Right lobe of liver (tissue), 4 donors: ENCODE data around the gene ARHGEF1.

Source experiments
- POLR2A ChIP-seq: fragments of 450-650 bp; IDR thresholded peaks from one replicate; pipeline ENCODE4 v1.6.1; 2017; ENCODE audit warnings: antibody characterized with exemption, mild to moderate bottlenecking
- TF ChIP-seq, protein P1 (sequence below), 4 donors: fragments of 200-600 bp in 3 of 4; fragments of 450-650 bp in 1 of 4; IDR thresholded peaks; one replicate each; pipeline versions ENCODE4 v1.5.1 to v1.8.0; 2016 to 2022; ENCODE audit warnings: antibody characterized with exemption in 4 of 4, mild to moderate bottlenecking in 2 of 4
- donor health status: DM: no; HTN: no; CAD: no.
- donor health status: DM: no; HTN: no; CAD: no.
- donor health status: DM: no; HTN: yes; CAD: no.

DNA sequence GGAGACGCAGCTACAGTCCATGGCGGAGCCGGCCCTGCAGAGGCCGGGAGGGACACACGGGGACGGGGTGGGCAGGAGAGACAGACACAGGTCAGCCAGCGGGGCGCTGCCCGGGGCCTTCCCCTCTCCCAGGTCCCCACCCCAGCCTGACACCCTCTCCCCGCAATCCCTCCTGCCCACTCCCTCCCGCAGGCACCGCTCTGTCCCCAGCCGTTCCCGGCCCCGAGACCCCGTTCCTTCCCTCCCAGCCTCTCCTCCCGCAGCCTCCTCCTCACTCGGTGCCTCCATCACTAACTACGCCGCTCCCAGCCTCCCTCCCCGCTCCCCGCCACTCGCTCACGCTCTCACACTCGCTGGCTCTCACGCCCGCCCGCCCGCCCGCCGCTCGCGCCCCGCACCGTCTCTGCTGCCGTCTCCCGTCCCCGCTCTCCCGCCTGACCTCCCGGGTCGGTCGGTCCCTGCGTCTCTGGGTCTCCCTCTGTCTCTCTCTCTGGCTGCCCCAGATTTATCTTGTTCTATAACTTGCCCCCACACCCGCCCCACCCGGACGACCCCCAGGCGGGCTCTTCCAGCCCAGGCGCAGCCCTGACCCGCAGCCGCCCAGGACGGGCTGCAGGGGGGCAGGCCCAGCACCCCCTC lies 30.0 kb downstream of the ARHGEF1 start:
- TF ChIP-seq, protein P1, sequence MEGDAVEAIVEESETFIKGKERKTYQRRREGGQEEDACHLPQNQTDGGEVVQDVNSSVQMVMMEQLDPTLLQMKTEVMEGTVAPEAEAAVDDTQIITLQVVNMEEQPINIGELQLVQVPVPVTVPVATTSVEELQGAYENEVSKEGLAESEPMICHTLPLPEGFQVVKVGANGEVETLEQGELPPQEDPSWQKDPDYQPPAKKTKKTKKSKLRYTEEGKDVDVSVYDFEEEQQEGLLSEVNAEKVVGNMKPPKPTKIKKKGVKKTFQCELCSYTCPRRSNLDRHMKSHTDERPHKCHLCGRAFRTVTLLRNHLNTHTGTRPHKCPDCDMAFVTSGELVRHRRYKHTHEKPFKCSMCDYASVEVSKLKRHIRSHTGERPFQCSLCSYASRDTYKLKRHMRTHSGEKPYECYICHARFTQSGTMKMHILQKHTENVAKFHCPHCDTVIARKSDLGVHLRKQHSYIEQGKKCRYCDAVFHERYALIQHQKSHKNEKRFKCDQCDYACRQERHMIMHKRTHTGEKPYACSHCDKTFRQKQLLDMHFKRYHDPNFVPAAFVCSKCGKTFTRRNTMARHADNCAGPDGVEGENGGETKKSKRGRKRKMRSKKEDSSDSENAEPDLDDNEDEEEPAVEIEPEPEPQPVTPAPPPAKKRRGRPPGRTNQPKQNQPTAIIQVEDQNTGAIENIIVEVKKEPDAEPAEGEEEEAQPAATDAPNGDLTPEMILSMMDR (IDR thresholded peaks at IDR 0.05): no peak
- no peak for TF ChIP-seq POLR2A
